HFFc6 (cell line): ENCODE data around the gene FKBP8. TPM values are rescaled to one million over a fixed set of nuclear protein-coding genes. Genes with fewer than 3 reads are reported as not detected.

Experiments
- DNase-seq: peaks from one replicate; pipeline ENCODE4 v3.0.0-alpha.2; 2018
- H3K27ac Mint-ChIP-seq: 2 replicates; pipeline ENCODE4 v1.8.0; 2020; ENCODE audit warnings: mild to moderate bottlenecking, mixed read lengths
- H3K27me3 Mint-ChIP-seq: 2 replicates; pipeline ENCODE4 v1.8.0; 2021; ENCODE audit warnings: mild to moderate bottlenecking, moderate library complexity, mixed read lengths; ENCODE audit not compliant: insufficient read depth
- H3K36me3 Mint-ChIP-seq: 2 replicates; pipeline ENCODE4 v1.8.0; 2021; ENCODE audit warnings: low read depth, mixed read lengths
- H3K4me1 Mint-ChIP-seq: 2 replicates; pipeline ENCODE4 v1.8.0; 2020; ENCODE audit warnings: low read depth, mixed read lengths
- H3K4me3 Mint-ChIP-seq: 2 replicates; pipeline ENCODE4 v1.8.0; 2020; ENCODE audit warnings: mild to moderate bottlenecking, moderate library complexity, mixed read lengths
- H3K9me3 Mint-ChIP-seq: 2 replicates; pipeline ENCODE4 v1.8.0; 2020; ENCODE audit warnings: mild to moderate bottlenecking, mixed read lengths
- total RNA-seq, 6 experiments: library from RNA; stranded (reverse); fragmentation: NEBNext Ultra II Directional; extraction: Animal tissue kit (Norgen Biotek cat#: 25700); gene quantifications; 2 replicates in 1 of 6; 3 replicates in 5 of 6; pipeline ENCODE4 v1.2.3, GENCODE V29; 2021
- TF ChIP-seq, protein P1 (sequence below): fragments of 200-600 bp; sonication (generic); IDR thresholded peaks from 2 replicates; pipeline ENCODE4 v1.5.0; 2021; ENCODE audit warnings: antibody characterized with exemption, mild to moderate bottlenecking

FKBP8 gene
- total RNA-seq, 6 experiments from 2014 or later: 229 to 284 (median 241) TPM

DNA sequence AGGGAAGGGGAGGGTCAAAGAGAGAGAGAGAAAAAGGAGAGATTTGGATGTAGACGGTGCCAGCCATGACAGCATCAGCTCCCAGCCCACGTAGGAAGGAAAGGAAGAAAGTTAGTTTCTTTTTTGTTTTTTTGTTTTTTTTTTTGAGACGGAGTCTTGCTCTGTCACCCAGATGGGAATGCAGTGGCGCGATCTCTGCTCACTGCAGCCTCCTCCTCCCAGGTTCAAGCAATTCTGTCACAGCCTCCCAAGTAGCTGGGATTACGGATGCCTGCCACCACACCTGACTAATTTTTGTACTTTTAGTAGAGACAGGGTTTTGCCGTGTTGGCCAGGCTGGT, 49.1 kb downstream of the FKBP8 start:
- TF ChIP-seq, protein P1, sequence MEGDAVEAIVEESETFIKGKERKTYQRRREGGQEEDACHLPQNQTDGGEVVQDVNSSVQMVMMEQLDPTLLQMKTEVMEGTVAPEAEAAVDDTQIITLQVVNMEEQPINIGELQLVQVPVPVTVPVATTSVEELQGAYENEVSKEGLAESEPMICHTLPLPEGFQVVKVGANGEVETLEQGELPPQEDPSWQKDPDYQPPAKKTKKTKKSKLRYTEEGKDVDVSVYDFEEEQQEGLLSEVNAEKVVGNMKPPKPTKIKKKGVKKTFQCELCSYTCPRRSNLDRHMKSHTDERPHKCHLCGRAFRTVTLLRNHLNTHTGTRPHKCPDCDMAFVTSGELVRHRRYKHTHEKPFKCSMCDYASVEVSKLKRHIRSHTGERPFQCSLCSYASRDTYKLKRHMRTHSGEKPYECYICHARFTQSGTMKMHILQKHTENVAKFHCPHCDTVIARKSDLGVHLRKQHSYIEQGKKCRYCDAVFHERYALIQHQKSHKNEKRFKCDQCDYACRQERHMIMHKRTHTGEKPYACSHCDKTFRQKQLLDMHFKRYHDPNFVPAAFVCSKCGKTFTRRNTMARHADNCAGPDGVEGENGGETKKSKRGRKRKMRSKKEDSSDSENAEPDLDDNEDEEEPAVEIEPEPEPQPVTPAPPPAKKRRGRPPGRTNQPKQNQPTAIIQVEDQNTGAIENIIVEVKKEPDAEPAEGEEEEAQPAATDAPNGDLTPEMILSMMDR: no peak
- no peak overlapping the region; the same call in 1 of the 2 replicates for H3K4me3 Mint-ChIP-seq
- no peak for DNase-seq
- peaks cover 34% of the 10 kb centered on the region for H3K4me1 Mint-ChIP-seq
- H3K36me3 Mint-ChIP-seq: no peaks in the 10 kb centered on the region
- peaks cover 4% of the 10 kb centered on the region; the same call in 1 of the 2 replicates for H3K27me3 Mint-ChIP-seq
- H3K27ac Mint-ChIP-seq: peak overlapping the region; percentile 78
- no peaks in the 10 kb centered on the region for H3K9me3 Mint-ChIP-seq

DNA sequence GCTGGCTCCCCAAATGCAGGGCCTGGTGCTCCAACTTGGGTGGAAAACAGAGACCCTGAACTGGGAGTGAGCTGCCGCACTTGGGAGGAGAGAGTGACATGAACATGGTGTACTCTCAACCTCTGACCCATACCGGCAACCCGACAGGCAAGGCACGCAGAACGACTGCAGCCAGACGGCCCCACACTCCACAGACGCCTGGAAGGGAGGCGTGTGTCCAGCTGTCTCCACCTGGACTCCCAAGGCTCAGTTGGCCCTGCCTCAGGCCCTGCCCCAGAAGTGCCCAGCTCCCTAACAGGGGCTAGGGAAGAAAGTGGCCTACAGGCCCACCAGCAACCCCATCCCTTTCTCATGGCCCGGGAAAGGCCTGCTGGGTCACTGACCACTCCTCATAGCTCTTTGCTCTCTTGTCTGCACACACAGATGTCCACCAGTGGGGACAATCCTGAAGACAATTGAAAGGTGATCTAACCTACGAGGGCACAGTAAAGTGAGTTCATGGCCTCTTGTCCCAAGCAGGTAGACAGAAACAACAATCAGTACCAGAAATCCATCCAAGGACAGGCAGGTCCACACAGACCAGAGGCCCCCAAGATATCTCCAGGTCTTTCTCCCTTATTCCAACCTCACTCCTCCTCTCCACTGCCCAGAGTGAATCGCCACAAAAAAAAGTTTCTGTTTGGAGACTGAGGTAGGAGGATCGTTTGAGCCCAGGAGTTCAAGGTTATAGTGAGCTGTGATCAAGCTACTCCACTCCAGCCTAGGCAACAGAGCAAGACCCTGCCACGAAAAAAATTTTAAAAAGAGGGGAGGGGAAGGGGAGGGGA, 49.7 kb downstream of the FKBP8 start:
- H3K4me1 Mint-ChIP-seq: peaks cover 34% of the 10 kb centered on the region
- no peaks in the 10 kb centered on the region for H3K9me3 Mint-ChIP-seq
- H3K4me3 Mint-ChIP-seq: peak overlapping the region; percentile 13; the same call in 1 of the 2 replicates
- peak overlapping the region; percentile 78 for H3K27ac Mint-ChIP-seq
- DNase-seq: no peak
- peaks cover 4% of the 10 kb centered on the region; the same call in 1 of the 2 replicates for H3K27me3 Mint-ChIP-seq
- no peaks in the 10 kb centered on the region for H3K36me3 Mint-ChIP-seq
- TF ChIP-seq, protein P1: no peak

DNA sequence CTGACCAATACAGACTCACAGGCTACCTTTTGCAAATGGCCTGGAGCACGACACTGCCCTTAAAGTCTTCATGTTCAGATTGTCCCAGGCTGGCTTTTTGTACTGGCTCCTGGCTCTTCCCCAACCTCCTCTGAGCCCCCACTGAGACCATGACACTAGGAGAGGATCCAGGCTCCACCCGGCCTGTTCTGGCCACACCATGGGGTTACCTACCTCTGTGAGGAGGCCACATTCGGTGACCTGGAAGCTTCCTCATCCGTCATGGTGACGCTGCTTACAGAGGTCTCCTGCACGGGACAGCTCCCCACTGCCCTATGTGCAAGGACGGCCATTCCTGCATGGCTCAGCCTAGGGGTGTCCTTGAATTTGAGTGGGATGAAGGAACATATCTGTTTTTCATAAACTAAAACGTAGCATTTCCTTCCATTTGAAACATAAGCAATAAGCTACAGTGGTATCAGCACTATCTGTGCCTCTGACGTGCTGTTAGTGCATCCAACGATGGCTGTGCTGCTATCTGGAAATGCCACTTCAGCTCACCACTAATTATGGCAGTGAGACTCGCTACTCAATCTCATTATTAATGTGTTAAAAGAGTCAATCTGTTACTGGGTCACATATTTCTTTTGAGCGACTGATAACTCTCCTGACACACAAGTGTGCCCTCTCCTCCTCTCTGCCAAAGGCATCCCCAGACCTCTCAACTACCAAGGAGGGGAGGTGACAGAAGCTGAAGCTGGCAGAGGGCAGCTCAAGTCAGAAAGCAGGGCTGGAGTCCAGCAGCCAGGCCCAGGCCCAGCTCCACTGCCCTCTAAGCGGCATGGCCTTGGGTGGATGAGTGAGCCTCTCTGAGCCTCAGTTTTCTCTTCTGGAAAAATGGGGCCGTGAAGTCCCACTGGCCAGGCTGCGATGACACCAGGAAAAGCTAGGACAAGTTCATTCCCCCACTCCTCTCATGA, 51.1 kb downstream of the FKBP8 start:
- H3K36me3 Mint-ChIP-seq: no peaks in the 10 kb centered on the region
- H3K4me1 Mint-ChIP-seq: peaks cover 43% of the 10 kb centered on the region
- H3K27ac Mint-ChIP-seq: 0 out of 2 replicates have a peak overlapping the region, but pooled peaks have one; percentile 32
- H3K27me3 Mint-ChIP-seq: peaks cover 4% of the 10 kb centered on the region; the same call in 1 of the 2 replicates
- TF ChIP-seq, protein P1: no peak
- H3K4me3 Mint-ChIP-seq: no peak overlapping the region
- DNase-seq: no peak
- no peaks in the 10 kb centered on the region for H3K9me3 Mint-ChIP-seq

DNA sequence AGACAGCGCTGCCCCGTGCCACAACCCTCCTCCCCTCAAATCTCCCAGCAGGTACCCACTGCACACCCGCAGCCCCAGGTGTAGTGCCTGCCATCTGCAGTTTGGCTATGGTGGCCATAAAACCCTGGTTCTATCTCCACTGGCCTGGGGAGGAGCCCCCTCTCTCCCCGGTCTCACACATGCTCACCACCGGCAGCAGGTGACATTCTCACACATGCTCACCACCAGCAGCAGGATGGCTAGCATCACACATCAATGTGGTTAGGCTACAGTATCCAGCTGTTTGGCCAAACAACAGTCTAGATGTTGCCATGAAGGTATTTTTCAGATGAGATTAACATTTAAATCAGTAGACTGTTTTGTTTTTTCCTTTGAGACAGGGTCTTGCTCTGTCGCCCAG, 52.6 kb downstream of the FKBP8 start:
- Mint-ChIP-seq H3K9me3 (no peaks in the 10 kb centered on the region), H3K36me3 (no peaks in the 10 kb centered on the region; the same call in 1 of the 2 replicates), H3K4me1 (peaks cover 42% of the 10 kb centered on the region), H3K4me3 (no peak overlapping the region), H3K27me3 (peaks cover 1% of the 10 kb centered on the region; the same call in 1 of the 2 replicates), H3K27ac (no peak overlapping the region)
- no peak for DNase-seq
- TF ChIP-seq, protein P1: no peak

DNA sequence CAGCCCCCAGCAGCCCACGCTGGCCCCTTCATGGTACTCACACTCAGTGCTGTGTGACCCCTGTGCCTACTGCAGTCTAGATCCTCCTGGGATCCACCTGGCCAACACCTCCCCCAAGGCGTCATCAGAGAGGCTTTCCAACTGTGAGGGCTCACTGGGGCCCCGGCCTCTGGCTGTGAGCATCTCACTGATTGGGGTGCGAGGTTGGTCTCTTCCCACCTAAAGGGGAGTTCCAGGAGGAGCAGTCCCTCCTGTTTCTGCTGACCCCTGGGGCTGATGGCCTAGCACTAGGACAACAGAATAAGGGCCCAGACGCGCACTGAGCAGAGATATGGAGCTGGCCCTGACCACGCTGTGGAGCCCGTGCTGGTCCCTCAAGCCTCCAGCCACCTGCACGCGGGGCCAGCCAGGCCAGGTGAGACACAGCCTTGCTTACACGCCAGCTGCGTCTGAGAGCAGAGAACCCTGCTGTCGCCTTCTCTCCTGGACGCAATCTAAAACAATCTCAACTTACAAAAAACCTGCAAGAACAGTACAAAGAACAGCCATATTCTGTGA, 53.7 kb downstream of the FKBP8 start:
- peaks cover 42% of the 10 kb centered on the region for H3K4me1 Mint-ChIP-seq
- H3K4me3 Mint-ChIP-seq: no peak overlapping the region
- peaks cover 1% of the 10 kb centered on the region; the same call in 1 of the 2 replicates for H3K27me3 Mint-ChIP-seq
- no peaks in the 10 kb centered on the region for H3K9me3 Mint-ChIP-seq
- TF ChIP-seq, protein P1: no peak
- H3K27ac Mint-ChIP-seq: no peak overlapping the region
- DNase-seq: no peak
- no peaks in the 10 kb centered on the region; the same call in 1 of the 2 replicates for H3K36me3 Mint-ChIP-seq
